GM19239 (cell line): Measurements from ENCODE around the gene SYNGR3.

Source experiments
- DNase-seq: peaks from one replicate; pipeline ENCODE4 v3.0.0; 2011; ENCODE audit warnings: low spot score; ENCODE audit not compliant: insufficient read length
- FAIRE-seq: peaks from 2 replicates; lab custom pipeline; 2011; peaks lifted over from hg19 to GRCh38; lab: Jason Lieb, UNC

The SYNGR3 gene

DNA sequence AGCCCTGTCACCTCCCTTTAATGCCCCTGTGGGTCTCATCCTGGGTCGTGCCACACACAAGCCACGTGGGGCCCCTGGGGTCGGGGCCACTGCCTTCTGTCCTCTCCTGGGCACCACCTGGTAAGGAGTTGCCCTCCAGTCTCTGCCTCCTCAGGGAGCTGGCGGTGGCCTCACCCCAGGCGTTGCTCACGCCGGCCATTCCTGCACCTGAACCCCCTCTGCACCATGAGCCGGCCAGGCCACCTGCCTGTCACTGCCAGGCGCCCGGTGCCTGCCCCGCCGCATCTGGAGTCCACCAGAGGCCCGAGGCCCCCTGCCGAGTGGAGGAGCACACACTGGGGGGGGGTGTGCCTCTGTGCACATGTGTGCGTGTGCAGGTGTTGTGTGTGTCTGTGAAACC lies 47.3 kb downstream of the SYNGR3 start:
- no peak for DNase-seq
- FAIRE-seq = no peak

DNA sequence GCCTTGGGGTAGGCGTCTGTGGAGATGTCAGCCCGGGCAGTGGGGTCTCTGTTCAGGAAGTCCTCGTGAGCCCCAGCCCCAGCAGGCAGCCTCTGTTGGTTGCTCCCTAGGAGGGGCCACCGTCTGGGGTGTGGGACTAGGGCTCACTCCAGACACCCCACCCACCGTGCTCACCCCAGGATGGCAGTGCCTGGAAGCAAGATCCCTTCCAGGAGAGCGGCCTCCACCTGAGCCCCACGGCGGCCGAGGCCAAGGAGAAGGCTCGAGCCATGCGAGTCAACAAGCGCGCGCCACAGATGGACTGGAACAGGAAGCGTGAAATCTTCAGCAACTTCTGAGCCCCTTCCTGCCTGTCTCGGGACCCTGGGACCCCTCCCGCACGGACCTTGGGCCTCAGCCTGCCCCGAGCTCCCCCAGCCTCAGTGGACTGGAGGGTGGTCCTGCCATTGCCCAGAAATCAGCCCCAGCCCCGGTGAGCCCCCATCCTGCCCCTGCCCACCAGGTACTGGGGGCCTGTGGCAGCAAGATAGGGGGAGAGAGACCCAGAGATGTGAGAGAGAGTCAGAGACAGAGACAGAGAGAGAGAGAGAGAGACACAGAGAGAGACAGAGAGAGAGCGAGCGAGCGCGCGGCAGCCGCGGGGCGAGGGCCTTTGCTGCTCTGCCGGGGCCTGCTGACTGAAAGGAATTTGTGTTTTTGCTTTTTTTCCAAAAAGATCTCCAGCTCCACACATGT lies 48.0 kb downstream of the SYNGR3 start:
- no peak for FAIRE-seq
- DNase-seq = no peak

DNA sequence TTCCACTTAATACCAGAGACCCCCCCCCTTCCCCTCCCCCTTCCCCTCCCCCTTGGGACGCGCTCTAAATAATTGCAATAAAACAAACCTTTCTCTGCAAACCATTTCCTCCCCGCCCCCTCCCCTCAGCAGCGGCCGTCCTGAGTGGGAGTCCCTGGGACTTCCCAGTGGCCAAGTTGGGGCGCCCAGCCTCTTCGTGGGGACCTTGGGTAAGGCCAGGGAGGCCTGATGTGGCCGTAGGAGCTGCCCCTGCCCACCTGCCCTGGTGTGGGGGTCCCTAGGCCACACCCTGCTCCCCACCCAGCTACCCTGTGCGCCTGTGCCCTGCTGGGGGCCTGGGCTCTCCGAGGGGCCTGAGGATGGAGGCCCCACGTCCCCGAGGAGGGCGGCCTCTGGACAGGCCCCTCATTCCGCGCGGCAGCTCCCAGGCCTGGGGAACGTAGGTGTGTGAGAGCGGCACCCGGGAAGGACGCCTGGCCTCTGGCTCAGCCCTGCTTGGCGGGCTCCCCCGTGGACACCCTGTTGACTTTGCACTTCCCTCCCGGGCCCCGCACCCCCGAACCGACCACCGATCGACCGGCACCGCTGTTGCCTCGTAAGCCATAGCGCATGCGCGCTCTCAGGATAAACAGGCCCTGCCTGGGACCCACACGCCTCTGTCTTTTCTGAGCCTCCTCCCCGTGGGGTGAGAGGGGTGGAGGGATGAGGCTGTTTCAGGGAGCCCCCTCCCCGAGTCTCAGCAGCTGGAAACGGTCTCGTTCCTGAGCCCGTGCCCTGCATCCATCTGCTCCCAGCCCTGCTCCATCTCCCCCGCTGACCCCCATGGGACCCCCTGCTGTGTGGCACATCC lies 48.8 kb downstream of the SYNGR3 start:
- DNase-seq (no peak), FAIRE-seq (no peak)

DNA sequence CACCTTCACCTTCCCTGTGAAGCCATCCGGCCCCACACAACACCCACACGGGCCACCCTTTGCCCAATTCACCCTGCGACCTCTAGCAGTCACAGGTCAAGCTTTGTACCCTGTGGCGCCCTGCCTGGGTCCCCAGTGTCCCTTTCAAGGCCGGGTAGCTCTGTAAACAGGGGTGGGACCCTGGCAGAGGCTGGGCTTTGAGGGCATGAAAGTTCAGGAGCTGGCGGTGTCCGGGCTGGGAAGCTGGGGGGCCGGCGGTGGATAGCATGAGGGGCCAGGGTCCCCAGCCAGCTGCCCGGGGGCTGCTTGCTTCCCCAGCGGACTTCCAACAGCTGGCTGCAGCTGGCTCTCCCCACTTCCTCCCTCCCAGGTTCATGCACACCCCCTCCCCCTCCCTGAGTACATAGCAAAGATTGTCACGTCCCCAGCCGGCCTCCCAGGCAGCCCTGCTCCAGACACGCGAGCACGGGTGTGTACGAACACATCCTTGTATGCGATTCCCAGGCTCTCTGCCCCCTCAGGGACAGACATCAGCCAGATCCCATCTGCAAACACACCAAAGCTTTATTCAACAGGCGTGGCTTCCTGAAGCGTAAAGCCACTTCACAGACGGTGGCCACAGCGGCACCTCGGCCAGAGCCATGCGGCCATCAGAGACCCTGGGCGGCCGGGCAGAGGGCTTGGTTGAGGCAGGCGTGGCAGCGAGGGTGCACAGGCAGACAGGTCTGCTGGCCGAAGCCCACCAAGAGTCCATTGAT lies 49.7 kb downstream of the SYNGR3 start:
- DNase-seq (no peak), FAIRE-seq (no peak)

DNA sequence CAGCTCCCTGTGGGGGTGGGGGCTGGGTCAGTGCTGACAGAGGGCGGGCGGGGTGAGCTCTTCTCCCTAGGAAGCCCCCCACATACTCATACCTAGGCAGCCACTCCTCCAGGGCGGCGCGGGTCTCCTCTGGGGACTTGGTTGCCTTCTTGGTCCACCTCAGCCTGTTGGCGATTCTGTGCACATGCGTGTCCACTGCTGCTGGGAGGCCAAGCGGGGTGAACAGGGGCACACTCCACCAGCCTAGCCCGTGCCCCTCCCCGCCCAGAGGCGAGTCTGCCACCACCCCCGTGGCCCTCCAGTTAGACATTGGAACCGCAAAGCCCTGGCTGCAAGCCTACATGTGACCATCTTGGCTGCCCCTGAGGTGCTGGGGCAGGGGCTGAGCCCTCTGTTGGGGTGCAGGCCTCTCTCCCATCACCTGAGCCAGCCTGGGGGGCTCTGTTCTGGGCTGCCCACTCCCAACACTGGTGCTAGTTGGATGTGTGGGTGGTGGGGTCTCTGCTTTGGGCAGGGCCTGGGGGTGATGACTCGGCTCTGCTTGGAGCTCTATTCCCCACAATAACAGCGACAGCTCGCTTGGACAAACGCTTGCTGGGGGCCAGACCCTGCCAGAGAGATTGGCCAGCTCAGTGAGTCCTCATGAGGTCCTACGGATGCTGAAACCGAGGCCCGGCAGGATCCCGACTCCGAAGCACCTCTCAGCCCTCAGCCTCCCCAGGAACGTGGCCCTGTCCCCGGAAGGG lies 50.4 kb downstream of the SYNGR3 start:
- DNase-seq (no peak), FAIRE-seq (no peak)

DNA sequence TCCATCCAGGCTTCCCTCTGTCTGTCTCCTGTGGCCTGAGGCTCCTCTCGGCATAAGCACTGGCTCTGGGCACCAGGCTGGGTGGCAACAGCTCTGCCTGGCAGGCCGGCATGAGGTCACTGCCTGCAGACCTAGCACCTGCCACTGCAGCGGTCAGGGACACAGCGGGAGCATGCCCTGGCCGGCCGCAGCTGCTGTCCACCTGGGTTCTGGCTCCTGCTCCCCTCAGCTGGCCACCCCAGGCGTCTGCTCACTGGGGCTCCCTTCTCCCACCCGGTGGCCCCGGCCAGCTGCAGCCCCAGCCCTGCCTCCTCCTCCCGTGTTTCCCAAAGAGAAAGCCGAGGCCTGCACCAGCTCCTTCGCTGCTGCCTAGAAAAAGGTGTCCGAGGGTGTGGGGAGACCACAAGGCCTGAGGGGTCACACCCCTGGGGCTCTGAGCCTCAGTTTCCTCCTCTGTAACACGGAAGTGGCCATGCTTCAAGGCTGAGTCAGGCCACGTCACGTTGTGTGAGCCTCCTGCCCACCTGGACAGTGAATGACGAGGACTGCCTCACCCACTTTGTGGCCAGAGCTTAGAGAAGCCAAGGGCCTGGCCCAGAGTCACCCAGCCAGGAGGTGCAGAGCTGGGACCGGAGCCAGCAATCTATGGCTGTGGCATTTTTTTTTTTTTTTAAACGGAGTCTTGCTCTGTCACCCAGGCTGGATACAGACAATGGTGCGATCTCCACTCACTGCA lies 51.2 kb downstream of the SYNGR3 start:
- no peak for DNase-seq
- FAIRE-seq = no peak

DNA sequence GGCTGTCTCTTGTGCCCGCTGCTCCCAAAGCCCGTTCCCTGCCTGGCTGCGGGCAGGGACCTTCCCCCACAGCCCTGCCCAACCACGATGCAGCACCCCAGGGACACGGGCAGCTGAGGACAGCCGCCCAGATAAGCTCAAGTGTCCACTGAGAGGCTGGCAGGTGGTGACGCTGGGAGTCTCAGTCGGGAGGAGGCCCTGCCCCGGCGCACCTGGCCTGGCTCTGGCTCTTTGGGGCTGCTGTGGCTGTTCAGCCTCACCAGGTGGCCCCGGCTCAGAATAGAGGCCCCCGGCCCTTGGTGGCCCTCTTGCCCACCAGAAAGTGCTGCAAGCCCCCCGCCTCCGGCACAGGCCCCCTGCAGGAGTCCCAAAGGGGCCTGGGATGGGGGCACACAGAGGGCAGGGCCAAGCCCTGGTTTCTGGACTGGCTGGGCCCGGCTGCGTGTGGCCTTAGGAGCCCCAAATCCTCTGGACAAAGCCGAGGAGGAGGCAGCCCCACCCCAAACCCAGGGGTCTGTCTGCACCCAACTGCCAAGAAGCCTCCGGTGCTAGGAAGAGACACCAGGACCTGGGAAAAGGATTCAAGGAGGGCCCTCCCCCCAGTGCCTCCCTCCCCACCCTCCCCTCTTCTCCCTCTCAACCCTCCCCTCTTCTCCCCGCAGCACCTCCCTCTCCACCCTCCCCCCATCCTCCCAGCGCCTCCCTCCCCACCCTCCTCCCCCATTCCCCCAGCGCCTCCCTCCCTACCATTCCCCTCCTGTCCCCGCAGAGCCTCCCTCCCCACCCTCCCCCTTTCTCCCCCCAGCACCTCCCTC lies 52.6 kb downstream of the SYNGR3 start:
- FAIRE-seq = no peak
- no peak for DNase-seq

DNA sequence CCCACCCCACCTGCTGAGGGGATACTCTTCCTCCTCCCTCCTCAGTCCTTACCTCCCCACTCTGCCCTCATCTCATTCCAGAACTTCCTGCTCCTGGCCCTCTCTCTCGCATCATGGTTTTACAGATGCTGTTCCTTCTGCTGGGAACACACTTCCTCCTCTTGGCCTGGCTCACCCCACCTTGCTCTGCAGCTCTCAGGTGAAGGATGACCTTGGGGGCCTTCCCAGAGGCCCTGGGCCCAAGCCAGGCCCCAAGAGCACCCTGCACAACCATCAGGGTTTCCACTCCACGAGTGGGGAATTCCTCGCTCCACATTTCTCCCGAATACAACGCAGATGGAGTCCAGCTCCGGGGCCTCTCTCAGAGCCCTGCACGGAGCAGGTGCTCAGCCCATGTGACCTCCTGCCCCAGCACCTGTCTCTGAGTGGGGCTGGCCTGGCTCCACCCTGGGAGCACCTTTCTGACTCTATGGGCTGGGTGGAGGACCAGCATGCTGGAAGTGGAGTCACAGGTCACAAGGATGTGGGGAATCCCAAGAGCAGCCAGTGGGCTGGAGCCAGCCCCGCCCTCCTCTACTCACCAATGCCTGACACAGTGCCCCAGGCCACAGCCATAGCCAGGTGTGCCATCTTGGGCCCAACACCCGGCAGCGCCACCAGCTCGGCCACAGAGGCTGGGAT lies 53.4 kb downstream of the SYNGR3 start:
- no peak for FAIRE-seq

More for the DNA sequence above, 53.4 kb downstream of the SYNGR3 start:
- DNase-seq = no peak
